Keratinocyte (primary cell): ENCODE results near the gene CNTROB. TPM values are rescaled to one million over a fixed set of nuclear protein-coding genes. Genes with fewer than 3 reads are reported as not detected.
A peak's percentile ranks its signal among the peaks of the same experiment; 100 is the strongest.

Experiments
- DNase-seq: peaks from one replicate; pipeline ENCODE4 v3.0.0-alpha.2; 2011; ENCODE audit warnings: low read depth, missing footprints, low spot score
- FAIRE-seq: peaks from 2 replicates; lab custom pipeline; 2011; peaks lifted over from hg19 to GRCh38; lab: Jason Lieb, UNC
- H2AFZ ChIP-seq: 2 replicates; pipeline ENCODE4 v1.6.0; 2012; ENCODE audit warnings: low read length, control low read depth, inconsistent platforms; ENCODE audit not compliant: control insufficient read depth
- H3K27ac ChIP-seq: 2 replicates; pipeline ENCODE4 v1.5.1; 2011; ENCODE audit warnings: low read length; ENCODE audit not compliant: control insufficient read depth, insufficient read depth
- H3K27me3 ChIP-seq: 3 replicates; pipeline ENCODE4 v1.6.0; 2011; ENCODE audit warnings: low read length; ENCODE audit not compliant: control insufficient read depth, insufficient read depth; ENCODE audit errors: extremely low read depth
- H3K36me3 ChIP-seq, 2 experiments: 2 replicates in 1 of 2; 3 replicates in 1 of 2; pipeline ENCODE4 v1.5.1; 2011; ENCODE audit warnings: low read length in 2 of 2, mild to moderate bottlenecking in 1 of 2; ENCODE audit not compliant: control insufficient read depth in 2 of 2, insufficient read depth in 2 of 2; ENCODE audit errors: extremely low read depth in 1 of 2
- H3K4me1 ChIP-seq: 3 replicates; pipeline ENCODE4 v1.5.1; 2011; ENCODE audit warnings: low read length; ENCODE audit not compliant: control insufficient read depth, insufficient read depth; ENCODE audit errors: extremely low read depth
- H3K4me2 ChIP-seq: 3 replicates; pipeline ENCODE4 v1.6.0; 2011; ENCODE audit warnings: low read depth, low read length; ENCODE audit not compliant: control insufficient read depth, insufficient read depth; ENCODE audit errors: extremely low read depth
- H3K4me3 ChIP-seq, 3 experiments: fragments of 200-600 bp in 1 of 3; sonication (generic) in 1 of 3; 2 replicates in 2 of 3; 3 replicates in 1 of 3; pipeline ENCODE4 v1.5.1; 2011 to 2016; ENCODE audit warnings: low read length in 3 of 3, mild to moderate bottlenecking in 3 of 3, control low read depth in 2 of 3, inconsistent platforms in 1 of 3, low read depth in 1 of 3, mixed read lengths in 1 of 3, mixed run types in 1 of 3, moderate library complexity in 1 of 3; ENCODE audit not compliant: control insufficient read depth in 2 of 3, insufficient read depth in 2 of 3; ENCODE audit errors: extremely low read depth in 1 of 3
- H3K79me2 ChIP-seq: 2 replicates; pipeline ENCODE4 v1.6.0; 2012; ENCODE audit warnings: low read length; ENCODE audit not compliant: control insufficient read depth, insufficient read depth
- H3K9ac ChIP-seq: 3 replicates; pipeline ENCODE4 v1.6.0; 2011; ENCODE audit warnings: low read length; ENCODE audit not compliant: control insufficient read depth, insufficient read depth; ENCODE audit errors: extremely low read depth
- H3K9me1 ChIP-seq: 3 replicates; pipeline ENCODE4 v1.6.0; 2011; ENCODE audit warnings: low read length; ENCODE audit not compliant: control insufficient read depth, insufficient read depth; ENCODE audit errors: extremely low read depth
- H3K9me3 ChIP-seq: 2 replicates; pipeline ENCODE4 v1.5.1; 2012; ENCODE audit warnings: low read depth, low read length; ENCODE audit not compliant: control insufficient read depth
- H4K20me1 ChIP-seq: 3 replicates; pipeline ENCODE4 v1.6.0; 2011; ENCODE audit warnings: low read length; ENCODE audit not compliant: control insufficient read depth, insufficient read depth; ENCODE audit errors: extremely low read depth
- EZH2 ChIP-seq: IDR thresholded peaks from one replicate; pipeline ENCODE4 v1.6.1; 2012; ENCODE audit warnings: inconsistent platforms, mild to moderate bottlenecking, low read length, moderate library complexity
- dilution Hi-C: fragments of 300-500 bp; cut with MboI; formaldehyde crosslinking; loops from one replicate; pipeline ENCODE4 v1.7.0; 2020; ENCODE audit warnings: low sequenced_read_pairs; ENCODE audit not compliant: extremely low pct_ligation_motif_present
- polyA plus RNA-seq, 5 experiments: library from polyadenylated mRNA; depleted of rRNA in 3 of 5; stranded (reverse) in 3 of 5; stranded (forward) in 1 of 5; unstranded in 1 of 5; fragments of >200 nt; gene quantifications; 1 replicate in 1 of 5; 2 replicates in 3 of 5; 3 replicates in 1 of 5; pipeline versions ENCODE4 v1.2.1 to v1.2.3, GENCODE V29; 2011 to 2012; ENCODE audit warnings: missing spikeins in 2 of 5, low read depth in 1 of 5, low replicate concordance in 1 of 5
- small RNA-seq, 3 experiments: library from RNA; depleted of rRNA; stranded (forward); fragments of <200 nt; gene quantifications; one replicate each; pipeline ENCODE3, GENCODE V24; 2012; ENCODE audit warnings: low read depth in 3 of 3, low replicate concordance in 1 of 3; ENCODE audit not compliant: insufficient read length in 3 of 3
- TF ChIP-seq, protein P1 (sequence below), 3 experiments: IDR thresholded peaks in 1 of 3; conservative IDR thresholded peaks in 1 of 3; optimal IDR thresholded peaks in 1 of 3; 2 replicates in 2 of 3; 3 replicates in 1 of 3; pipeline versions ENCODE3 to v1.5.1; 2011; ENCODE audit warnings: low read length in 3 of 3, mild to moderate bottlenecking in 3 of 3, moderate library complexity in 2 of 3, control low read depth in 1 of 3, inconsistent platforms in 1 of 3; ENCODE audit not compliant: insufficient read depth in 2 of 3; ENCODE audit errors: extremely low read depth in 1 of 3

The CNTROB gene
- polyA plus RNA-seq, 1 donor (not counting 4 experiments of a cell fraction or from before 2014, with no cell fraction given), result 17.4 TPM

DNA sequence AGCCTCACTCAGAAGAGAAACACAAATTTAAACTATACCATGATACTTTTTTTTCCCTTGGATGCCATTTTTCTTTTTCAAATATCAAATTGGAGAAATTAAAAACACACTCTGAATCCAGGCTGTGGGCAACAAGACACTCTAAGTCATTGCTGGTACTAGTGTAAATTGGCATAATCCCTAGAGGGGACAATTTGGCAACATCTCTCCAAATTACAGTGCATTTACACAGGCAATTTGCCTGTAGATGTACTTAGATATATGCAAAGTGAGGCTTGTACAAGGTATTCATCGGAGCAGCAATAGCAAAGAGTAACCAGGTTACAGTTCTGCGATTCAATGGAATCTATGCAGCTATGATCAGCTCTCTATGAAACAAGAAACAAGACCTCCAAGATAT is 63.7 kb downstream of the CNTROB start:
- peaks cover 4% of the 10 kb centered on the region for H3K27me3 ChIP-seq
- no peak for TF ChIP-seq EZH2
- TF ChIP-seq, protein P1, sequence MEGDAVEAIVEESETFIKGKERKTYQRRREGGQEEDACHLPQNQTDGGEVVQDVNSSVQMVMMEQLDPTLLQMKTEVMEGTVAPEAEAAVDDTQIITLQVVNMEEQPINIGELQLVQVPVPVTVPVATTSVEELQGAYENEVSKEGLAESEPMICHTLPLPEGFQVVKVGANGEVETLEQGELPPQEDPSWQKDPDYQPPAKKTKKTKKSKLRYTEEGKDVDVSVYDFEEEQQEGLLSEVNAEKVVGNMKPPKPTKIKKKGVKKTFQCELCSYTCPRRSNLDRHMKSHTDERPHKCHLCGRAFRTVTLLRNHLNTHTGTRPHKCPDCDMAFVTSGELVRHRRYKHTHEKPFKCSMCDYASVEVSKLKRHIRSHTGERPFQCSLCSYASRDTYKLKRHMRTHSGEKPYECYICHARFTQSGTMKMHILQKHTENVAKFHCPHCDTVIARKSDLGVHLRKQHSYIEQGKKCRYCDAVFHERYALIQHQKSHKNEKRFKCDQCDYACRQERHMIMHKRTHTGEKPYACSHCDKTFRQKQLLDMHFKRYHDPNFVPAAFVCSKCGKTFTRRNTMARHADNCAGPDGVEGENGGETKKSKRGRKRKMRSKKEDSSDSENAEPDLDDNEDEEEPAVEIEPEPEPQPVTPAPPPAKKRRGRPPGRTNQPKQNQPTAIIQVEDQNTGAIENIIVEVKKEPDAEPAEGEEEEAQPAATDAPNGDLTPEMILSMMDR (optimal IDR thresholded peaks at IDR 0.05 in 1 of 3, IDR thresholded peaks at IDR 0.05 in 1 of 3, conservative IDR thresholded peaks at IDR 0.05 in 1 of 3; ENCODE audit: extremely low read depth in 1 of 3, insufficient read depth in 2 of 3, low read length in 3 of 3), result no peak
- no peaks in the 10 kb centered on the region for H3K36me3 ChIP-seq
- H3K9me1 ChIP-seq, result no peaks in the 10 kb centered on the region
- no peak overlapping the region for H3K9ac ChIP-seq
- FAIRE-seq (no peak), DNase-seq (no peak)
- no peaks in the 10 kb centered on the region for H3K9me3 ChIP-seq
- H2AFZ ChIP-seq, result no peak overlapping the region
- H4K20me1 ChIP-seq, result no peaks in the 10 kb centered on the region
- H3K79me2 ChIP-seq, result no peaks in the 10 kb centered on the region
- dilution Hi-C loops, result no loop called here
- no peak overlapping the region for H3K27ac ChIP-seq
- no peak overlapping the region for H3K4me3 ChIP-seq
- H3K4me2 ChIP-seq, result no peak overlapping the region
- peaks cover 11% of the 10 kb centered on the region for H3K4me1 ChIP-seq

DNA sequence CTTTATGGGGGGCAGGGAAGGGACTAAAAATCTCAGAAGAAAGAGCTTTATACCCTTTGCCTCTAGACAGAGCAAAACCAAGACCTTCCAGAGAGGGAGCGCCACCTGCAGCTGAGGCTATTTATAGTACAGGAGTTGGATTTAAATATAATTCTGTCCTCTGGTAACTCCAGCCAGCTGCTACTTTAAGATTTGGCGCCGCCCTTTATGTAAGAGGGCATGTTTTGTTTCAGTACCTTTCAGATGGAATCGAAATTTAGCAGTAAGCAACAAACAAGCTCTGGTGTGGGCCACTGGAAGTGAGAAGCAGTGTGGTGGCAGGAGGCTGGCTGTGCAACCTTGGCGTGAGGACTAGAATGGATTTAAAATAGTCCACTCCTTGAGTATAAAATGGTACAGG is 65.2 kb downstream of the CNTROB start:
- peaks cover 11% of the 10 kb centered on the region for H3K4me1 ChIP-seq
- peak overlapping the region; percentile 34 for H3K4me2 ChIP-seq
- FAIRE-seq (peak; percentile 70), DNase-seq (no peak)
- H3K27ac ChIP-seq, result no peak overlapping the region
- no peaks in the 10 kb centered on the region for H3K9me1 ChIP-seq
- dilution Hi-C loops, result no loop called here
- H3K9ac ChIP-seq, result no peak overlapping the region
- no peaks in the 10 kb centered on the region for H3K9me3 ChIP-seq
- no peak for TF ChIP-seq EZH2
- TF ChIP-seq, protein P1 (optimal IDR thresholded peaks at IDR 0.05 in 1 of 3, IDR thresholded peaks at IDR 0.05 in 1 of 3, conservative IDR thresholded peaks at IDR 0.05 in 1 of 3; ENCODE audit: extremely low read depth in 1 of 3, insufficient read depth in 2 of 3, low read length in 3 of 3), result peak; percentile 54 to 59 (median 56)
- H3K27me3 ChIP-seq, result peaks cover 13% of the 10 kb centered on the region
- H3K79me2 ChIP-seq, result no peaks in the 10 kb centered on the region
- H4K20me1 ChIP-seq, result no peaks in the 10 kb centered on the region
- H3K4me3 ChIP-seq, result no peak overlapping the region
- H2AFZ ChIP-seq, result no peak overlapping the region
- no peaks in the 10 kb centered on the region for H3K36me3 ChIP-seq

Small RNA genes lying within 50 kb of the gene (small RNA-seq; reads per million reads assigned to genes)
- 0.07 to 3.0 (median 0.33) reads per million in 3 experiments for gene SCARNA21

Other genes with a start within 250 kb of the CNTROB start
- gene TP53, start 244.7 kb upstream of the CNTROB start, polyA plus RNA-seq, result 14.3 to 60.6 TPM (median 22.0 TPM) in 3 replicates
- gene WRAP53, start 243.7 kb upstream of the CNTROB start, polyA plus RNA-seq, result 7.7 to 10.6 TPM (median 8.2 TPM) in 3 replicates
- 3.1 to 4.1 TPM (median 3.1 TPM) in 3 replicates for gene EFNB3, start 227.0 kb upstream of the CNTROB start, polyA plus RNA-seq
- gene DNAH2, start 214.5 kb upstream of the CNTROB start, polyA plus RNA-seq, result 0.13 to 0.36 TPM (median 0.13 TPM) in 3 replicates
- 1.0 to 1.6 TPM (median 1.4 TPM) in 3 replicates for gene KDM6B, start 98.0 kb upstream of the CNTROB start, polyA plus RNA-seq
- gene TMEM88, start 77.1 kb upstream of the CNTROB start, polyA plus RNA-seq, result 0.14 to 0.45 TPM (median 0.24 TPM) in 3 replicates
- gene NAA38, start 74.6 kb upstream of the CNTROB start, polyA plus RNA-seq, result 41.0 to 130 TPM (median 70.9 TPM) in 3 replicates
- gene CYB5D1, start 74.2 kb upstream of the CNTROB start, polyA plus RNA-seq, result 9.0 to 14.8 TPM (median 12.4 TPM) in 3 replicates
- 27.8 to 30.1 TPM (median 28.1 TPM) in 3 replicates for gene CHD3, start 43.4 kb upstream of the CNTROB start, polyA plus RNA-seq
- 3.4 to 5.7 TPM (median 3.6 TPM) in 3 replicates for gene RNF227, start 15.9 kb upstream of the CNTROB start, polyA plus RNA-seq
- 2.0 to 2.5 TPM (median 2.2 TPM) in 3 replicates for gene KCNAB3, start 2.4 kb upstream of the CNTROB start, polyA plus RNA-seq
- gene TRAPPC1, start 260 bp upstream of the CNTROB start, polyA plus RNA-seq, result 108 to 396 TPM (median 128 TPM) in 3 replicates
- gene GUCY2D, start 70.4 kb downstream of the CNTROB start, polyA plus RNA-seq, result 0.25 to 0.42 TPM in 2 of 3 replicates, not detected in the other
- 29.7 to 56.5 TPM (median 31.9 TPM) in 3 replicates for gene ALOX15B, start 106.9 kb downstream of the CNTROB start, polyA plus RNA-seq
- gene ALOX12B, start 155.5 kb downstream of the CNTROB start, polyA plus RNA-seq, result 0.43 to 0.75 TPM (median 0.47 TPM) in 3 replicates
- gene ALOXE3, start 186.3 kb downstream of the CNTROB start, polyA plus RNA-seq, result 2.0 to 4.6 TPM (median 2.7 TPM) in 3 replicates
- gene HES7, start 191.9 kb downstream of the CNTROB start, polyA plus RNA-seq, result 0.05 to 0.33 TPM (median 0.16 TPM) in 3 replicates
- gene PER1, start 220.2 kb downstream of the CNTROB start, polyA plus RNA-seq, result 14.4 to 15.2 TPM (median 15.1 TPM) in 3 replicates
- gene VAMP2, start 230.7 kb downstream of the CNTROB start, polyA plus RNA-seq, result 8.1 to 10.4 TPM (median 9.8 TPM) in 3 replicates
- gene TMEM107, start 244.2 kb downstream of the CNTROB start, polyA plus RNA-seq, result 16.2 to 21.8 TPM (median 19.0 TPM) in 3 replicates